HepG2 (cell line): ENCODE results near the gene PRELP. TPM values are rescaled to one million over a fixed set of nuclear protein-coding genes. Genes with fewer than 3 reads are reported as not detected.

ENCODE experiments used
- ATAC-seq: fragments of 200-7000 bp; cut with Tn5 transposase; 3 replicates; pipeline ENCODE4 v1.9.1; 2020; ENCODE audit warnings: mild to moderate bottlenecking, moderate library complexity
- BruUV-seq: library from RNA; stranded (reverse); fragments of 400-500 nt; replicated peaks from 2 replicates; lab custom pipeline; 2021; lab: Mats Ljungman, UMichigan
- CTCF ChIA-PET: fragments of 300-600 bp; formaldehyde crosslinking; extraction: SDS; loops from one replicate; lab custom pipeline; 2021; ENCODE audit warnings: low total read pairs, inconsistent platforms, low intra/inter-chr PET ratio; lab: Yijun Ruan, JAX
- POLR2A ChIA-PET: fragments of 350-600 bp; sonication (Branson Sonifier 250); formaldehyde crosslinking; loops from one replicate; lab custom pipeline; 2020; ENCODE audit warnings: antibody characterized with exemption, inconsistent platforms; lab: Yijun Ruan, JAX
- DNase-seq: peaks from one replicate; pipeline ENCODE4 v3.0.0-alpha.2; 2015; ENCODE audit warnings: low spot score
- FAIRE-seq: peaks from 3 replicates; lab custom pipeline; 2011; peaks lifted over from hg19 to GRCh38; lab: Jason Lieb, UNC
- H2AFZ ChIP-seq: one replicate; pipeline ENCODE4 v1.6.1; 2011; ENCODE audit warnings: low read length, inconsistent platforms
- H3K27ac ChIP-seq: fragments of 300-600 bp; 3 replicates; pipeline ENCODE4 v1.8.0; 2011; ENCODE audit warnings: mixed run types, mild to moderate bottlenecking, mixed read lengths, low read length, inconsistent platforms; ENCODE audit not compliant: insufficient read depth; ENCODE audit errors: extremely low read length
- H3K27me3 ChIP-seq, 2 experiments: fragments of 200-600 bp in 1 of 2; 2 replicates in 1 of 2; 3 replicates in 1 of 2; pipeline versions ENCODE4 v1.6.0 to v1.8.0; 2011; ENCODE audit warnings: low read length in 2 of 2, mild to moderate bottlenecking in 2 of 2, moderate library complexity in 2 of 2, inconsistent platforms in 1 of 2; ENCODE audit not compliant: insufficient read depth in 2 of 2, control insufficient read depth in 1 of 2
- H3K36me3 ChIP-seq, 2 experiments: fragments of 200-600 bp in 1 of 2; replicated peaks in 1 of 2; 2 replicates in 1 of 2; 3 replicates in 1 of 2; pipeline versions ENCODE4 v1.5.1 to v1.8.0; 2011; ENCODE audit warnings: low read length in 2 of 2, inconsistent platforms in 1 of 2; ENCODE audit not compliant: insufficient read depth in 2 of 2, control insufficient read depth in 1 of 2
- H3K4me1 ChIP-seq: 2 replicates; pipeline ENCODE4 v1.5.1; 2012; ENCODE audit warnings: low read length, inconsistent platforms; ENCODE audit not compliant: insufficient read depth
- H3K4me2 ChIP-seq: 2 replicates; pipeline ENCODE4 v1.6.0; 2011; ENCODE audit warnings: low read depth, low read length, inconsistent platforms
- H3K4me3 ChIP-seq, 3 experiments: fragments of 200-600 bp in 1 of 3; sonication (generic), shearing (Covaris generic) in 1 of 3; replicated peaks in 1 of 3; 2 replicates each; pipeline ENCODE4 v1.5.1; 2011 to 2016; ENCODE audit warnings: low read length in 3 of 3, inconsistent platforms in 2 of 3, low read depth in 2 of 3, mild to moderate bottlenecking in 2 of 3, control low read depth in 1 of 3, mixed read lengths in 1 of 3; ENCODE audit not compliant: insufficient read depth in 1 of 3
- H3K79me2 ChIP-seq: one replicate; pipeline ENCODE4 v1.6.1; 2011; ENCODE audit warnings: low read length, inconsistent platforms; ENCODE audit not compliant: insufficient read depth
- H3K9ac ChIP-seq: 2 replicates; pipeline ENCODE4 v1.6.0; 2011; ENCODE audit warnings: mild to moderate bottlenecking, low read depth, low read length, inconsistent platforms; ENCODE audit not compliant: insufficient read depth
- H3K9me3 ChIP-seq: 2 replicates; pipeline ENCODE4 v1.5.1; 2012; ENCODE audit warnings: mild to moderate bottlenecking, low read length
- H4K20me1 ChIP-seq: 2 replicates; pipeline ENCODE4 v1.6.0; 2011; ENCODE audit warnings: inconsistent platforms, mild to moderate bottlenecking, low read length, moderate library complexity; ENCODE audit not compliant: insufficient read depth
- CCAR2 ChIP-seq: fragments of 200-400 bp; formaldehyde crosslinking; optimal IDR thresholded peaks from 2 replicates; pipeline ENCODE3; 2018; ENCODE audit warnings: low read depth, mild to moderate bottlenecking, low read length, moderate library complexity
- CSRNP1 ChIP-seq: sonication (generic); formaldehyde crosslinking; IDR thresholded peaks from 2 replicates; pipeline ENCODE4 v1.8.1; 2023; ENCODE audit warnings: mild to moderate bottlenecking, missing genetic modification reagents
- GPBP1L1 ChIP-seq: sonication (generic); formaldehyde crosslinking; IDR thresholded peaks from 2 replicates; pipeline ENCODE4 v1.5.0; 2020; ENCODE audit warnings: mild to moderate bottlenecking, missing genetic modification reagents
- MYC ChIP-seq: sonication (generic); formaldehyde crosslinking; IDR thresholded peaks from 2 replicates; pipeline ENCODE4 v1.9.0; 2021; ENCODE audit warnings: missing genetic modification reagents, borderline replicate concordance
- NFRKB ChIP-seq: fragments of 450-650 bp; IDR thresholded peaks from 2 replicates; pipeline ENCODE4 v1.6.1; 2017
- NR2F6 ChIP-seq, 2 experiments: IDR thresholded peaks; 2 replicates each; pipeline ENCODE4 v1.6.1; 2016; ENCODE audit warnings: antibody characterized with exemption in 1 of 2, mild to moderate bottlenecking in 1 of 2
- SETDB1 ChIP-seq: sonication (generic); formaldehyde crosslinking; IDR thresholded peaks from 2 replicates; pipeline ENCODE4 v1.5.1; 2020; ENCODE audit warnings: missing genetic modification reagents, mild to moderate bottlenecking, borderline replicate concordance
- ZNF225 ChIP-seq: sonication (generic); formaldehyde crosslinking; IDR thresholded peaks from 2 replicates; pipeline ENCODE4 v1.4.0; 2020; ENCODE audit warnings: mild to moderate bottlenecking, missing genetic modification reagents
- ZNF496 ChIP-seq: sonication (generic); formaldehyde crosslinking; IDR thresholded peaks from 2 replicates; pipeline ENCODE4 v1.8.1; 2023; ENCODE audit warnings: mild to moderate bottlenecking, moderate library complexity, missing genetic modification reagents; ENCODE audit not compliant: insufficient replicate concordance
- ZNF598 ChIP-seq: sonication (generic); formaldehyde crosslinking; IDR thresholded peaks from 2 replicates; pipeline ENCODE4 v1.5.1; 2020; ENCODE audit warnings: mild to moderate bottlenecking, missing genetic modification reagents, borderline replicate concordance
- ZNF782 ChIP-seq: sonication (generic); formaldehyde crosslinking; IDR thresholded peaks from 2 replicates; pipeline ENCODE4 v1.4.0; 2020; ENCODE audit warnings: missing genetic modification reagents, mild to moderate bottlenecking, borderline replicate concordance
- ZNF839 ChIP-seq: sonication (generic); formaldehyde crosslinking; IDR thresholded peaks from 2 replicates; pipeline ENCODE4 v1.4.0; 2020; ENCODE audit warnings: missing genetic modification reagents, mild to moderate bottlenecking, borderline replicate concordance
- ZNF879 ChIP-seq: sonication (generic); formaldehyde crosslinking; IDR thresholded peaks from 2 replicates; pipeline ENCODE4 v1.8.1; 2023; ENCODE audit warnings: missing genetic modification reagents
- ZSCAN31 ChIP-seq: sonication (generic); formaldehyde crosslinking; IDR thresholded peaks from 2 replicates; pipeline ENCODE4 v1.5.0; 2020; ENCODE audit warnings: low read depth, mild to moderate bottlenecking, missing genetic modification reagents
- ZSCAN5A ChIP-seq: sonication (generic); formaldehyde crosslinking; IDR thresholded peaks from 2 replicates; pipeline ENCODE4 v1.8.0; 2022; ENCODE audit warnings: mild to moderate bottlenecking, missing genetic modification reagents, borderline replicate concordance
- WGBS: methylation state at CpG from one replicate; pipeline ENCODE4 v1.1.6; 2017; ENCODE audit warnings: low lambda C conversion rate; 5-methylcytosine and 5-hydroxymethylcytosine counted together
- in situ Hi-C: cut with HindIII; loops from 2 replicates; pipeline ENCODE4 v1.10.0; 2017; ENCODE audit warnings: low pct_unique_long_range_greater_than_20kb; ENCODE audit not compliant: extremely low pct_ligation_motif_present
- intact Hi-C: fragments of 100-400 bp; cut with micrococcal nuclease; formaldehyde crosslinking; loops from one replicate; pipeline ENCODE4 v1.10.0; 2022; ENCODE audit not compliant: unreplicated experiment
- polyA plus RNA-seq, 8 experiments: library from polyadenylated mRNA; depleted of rRNA in 3 of 8; stranded (reverse) in 7 of 8; unstranded in 1 of 8; fragments of >200 nt; fragmentation: Illumina TruSeq in 4 of 8; extraction: Trizol in 4 of 8; gene quantifications; 2 replicates each; pipeline versions ENCODE4 v1.2.1 to v1.2.3, GENCODE V29; 2011 to 2016; ENCODE audit warnings: low read depth in 4 of 8, missing spikeins in 1 of 8, mixed read lengths in 1 of 8; ENCODE audit not compliant: insufficient read depth in 1 of 8
- total RNA-seq, 5 experiments: library from RNA; depleted of rRNA; stranded (reverse); fragments of >200 nt; fragmentation: Illumina TruSeq; extraction: Trizol; gene quantifications; 2 replicates each; pipeline ENCODE4 v1.2.3, GENCODE V29; 2016; ENCODE audit warnings: low read depth in 1 of 5

The PRELP gene
- total and polyA plus RNA-seq, 2 of the 13 experiments (the other 11 are each of a cell fraction or from before 2014, with no cell fraction given), result not detected

- 0% methylated on average over 2 of the region's 2 CpGs for WGBS
- no peak for DNase-seq
- POLR2A ChIA-PET, result no interaction called here
- no peaks in the 10 kb centered on the region for H3K36me3 ChIP-seq
- H3K4me1 ChIP-seq, result no peaks in the 10 kb centered on the region
- H3K4me2 ChIP-seq, result no peak overlapping the region
- no peak overlapping the region for H3K9ac ChIP-seq
- H3K27ac ChIP-seq, result no peak overlapping the region
- no peak overlapping the region for H2AFZ ChIP-seq
- CTCF ChIA-PET, result no interaction called here
- in situ Hi-C loops (no loop called here), intact Hi-C loops (no loop called here)
- H3K9me3 ChIP-seq, result no peaks in the 10 kb centered on the region
- H3K27me3 ChIP-seq, result peaks cover 1 to 16% of the 10 kb centered on the region in 2 experiments; a peak in 3 of 5 replicates
- no peak for ATAC-seq
- H4K20me1 ChIP-seq, result no peaks in the 10 kb centered on the region
- no peaks in the 10 kb centered on the region for H3K79me2 ChIP-seq
- BruUV-seq, result no TSS peak
- no peak for TF ChIP-seq NFRKB
- no peak for TF ChIP-seq ZNF598
- no peak for TF ChIP-seq ZNF496 (CRISPR knock-in tag)
- TF ChIP-seq ZSCAN31 (CRISPR knock-in tag), result no peak
- TF ChIP-seq MYC (CRISPR knock-in tag), result no peak
- no peak for TF ChIP-seq ZNF225
- no peak for TF ChIP-seq SETDB1 (CRISPR knock-in tag)
- no peak for TF ChIP-seq CSRNP1
- TF ChIP-seq CCAR2, result no peak
- no peak for TF ChIP-seq ZSCAN5A
- TF ChIP-seq ZNF839, result no peak
- TF ChIP-seq ZNF782 (CRISPR knock-in tag), result no peak
- no peak for TF ChIP-seq GPBP1L1 (CRISPR knock-in tag)
- TF ChIP-seq NR2F6 (IDR thresholded peaks at IDR 0.05), result no peak
- TF ChIP-seq NR2F6 (CRISPR knock-in tag; IDR thresholded peaks at IDR 0.05), result no peak
- no peak for TF ChIP-seq ZNF879 (CRISPR knock-in tag)
- H3K4me3 ChIP-seq, result no peak overlapping the region
- FAIRE-seq, result no peak
Observed at GRCh38 chr1:203451836-203452784, 23.5 kb upstream of the PRELP start.
